ENCODE data around the gene EPN3.

EPN3 gene

DNA sequence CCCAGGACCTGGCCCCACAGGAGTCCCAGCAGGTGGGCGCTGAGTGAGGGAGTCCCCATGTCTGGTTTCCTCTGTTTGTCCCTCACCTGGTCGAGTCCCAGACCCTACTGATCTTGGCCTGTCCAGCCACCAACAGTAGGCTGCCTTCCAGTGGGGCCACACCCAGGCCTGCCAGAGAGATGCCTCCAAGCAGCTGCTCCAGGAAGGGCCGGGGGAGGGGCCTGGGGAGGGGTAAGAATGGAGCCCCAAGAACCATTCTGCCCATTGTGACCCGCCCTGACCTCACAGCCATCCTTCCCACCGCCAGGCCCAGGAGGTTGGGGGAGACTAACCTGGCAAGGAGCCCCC lies 15.2 kb downstream of the EPN3 start:
- peak overlapping the region; percentile 55 for H3K4me3 ChIP-seq (ENCODE audit: low read depth, low read length)
- in situ Hi-C loops (cut with HindIII; ENCODE audit: low sequenced_read_pairs): no loop called here
- no peak for DNase-seq (ENCODE audit: low read depth, low spot score)
- TF ChIP-seq, protein P1, sequence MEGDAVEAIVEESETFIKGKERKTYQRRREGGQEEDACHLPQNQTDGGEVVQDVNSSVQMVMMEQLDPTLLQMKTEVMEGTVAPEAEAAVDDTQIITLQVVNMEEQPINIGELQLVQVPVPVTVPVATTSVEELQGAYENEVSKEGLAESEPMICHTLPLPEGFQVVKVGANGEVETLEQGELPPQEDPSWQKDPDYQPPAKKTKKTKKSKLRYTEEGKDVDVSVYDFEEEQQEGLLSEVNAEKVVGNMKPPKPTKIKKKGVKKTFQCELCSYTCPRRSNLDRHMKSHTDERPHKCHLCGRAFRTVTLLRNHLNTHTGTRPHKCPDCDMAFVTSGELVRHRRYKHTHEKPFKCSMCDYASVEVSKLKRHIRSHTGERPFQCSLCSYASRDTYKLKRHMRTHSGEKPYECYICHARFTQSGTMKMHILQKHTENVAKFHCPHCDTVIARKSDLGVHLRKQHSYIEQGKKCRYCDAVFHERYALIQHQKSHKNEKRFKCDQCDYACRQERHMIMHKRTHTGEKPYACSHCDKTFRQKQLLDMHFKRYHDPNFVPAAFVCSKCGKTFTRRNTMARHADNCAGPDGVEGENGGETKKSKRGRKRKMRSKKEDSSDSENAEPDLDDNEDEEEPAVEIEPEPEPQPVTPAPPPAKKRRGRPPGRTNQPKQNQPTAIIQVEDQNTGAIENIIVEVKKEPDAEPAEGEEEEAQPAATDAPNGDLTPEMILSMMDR (IDR thresholded peaks at IDR 0.05; ENCODE audit: low read depth, low read length): no peak

GRCh38 chr17:50548831-50549230 lies 16.3 kb downstream of the EPN3 start:
- TF ChIP-seq, protein P1 (IDR thresholded peaks at IDR 0.05; ENCODE audit: low read depth, low read length): no peak
- no peak overlapping the region for H3K4me3 ChIP-seq (ENCODE audit: low read depth, low read length)
- in situ Hi-C loops (cut with HindIII; ENCODE audit: low sequenced_read_pairs): no loop called here
- no peak for DNase-seq (ENCODE audit: low read depth, low spot score)

DNA sequence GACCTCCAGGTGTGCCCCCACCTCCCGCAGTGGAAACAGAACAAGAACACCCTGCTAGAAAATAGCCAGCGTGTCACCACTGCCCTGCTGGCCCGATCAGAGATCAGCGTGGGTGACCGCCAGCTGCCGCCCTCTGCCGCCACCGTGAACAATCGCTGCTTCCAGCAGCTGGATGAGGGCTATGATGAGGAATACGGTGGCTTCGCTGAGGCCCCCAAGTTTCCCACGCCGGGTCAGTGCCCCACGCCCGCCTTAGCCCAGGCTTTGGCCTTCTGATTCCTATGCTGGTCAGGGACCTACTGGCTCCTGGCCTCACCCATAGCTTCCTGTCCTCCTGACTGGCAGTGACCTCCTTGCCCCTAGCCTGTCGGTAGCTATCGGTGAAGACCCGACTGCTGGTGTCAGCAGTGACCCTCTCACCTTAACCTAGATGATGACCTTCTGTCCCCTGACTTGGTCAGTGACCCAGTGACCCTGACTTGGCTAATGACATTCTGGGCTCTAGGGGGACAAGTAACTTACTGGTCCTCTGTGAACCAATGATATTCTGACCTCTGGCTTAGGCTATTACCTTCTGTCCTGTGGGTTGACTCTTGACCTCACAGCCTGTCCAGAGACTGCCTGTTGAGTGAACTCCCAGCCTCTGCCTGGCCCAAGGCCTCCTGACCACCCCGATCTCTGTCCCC lies 16.9 kb downstream of the EPN3 start:
- no peak overlapping the region for H3K4me3 ChIP-seq (ENCODE audit: low read depth, low read length)
- in situ Hi-C loops (cut with HindIII; ENCODE audit: low sequenced_read_pairs): no loop called here
- TF ChIP-seq, protein P1 (IDR thresholded peaks at IDR 0.05; ENCODE audit: low read depth, low read length): no peak
- DNase-seq (ENCODE audit: low read depth, low spot score): no peak

DNA sequence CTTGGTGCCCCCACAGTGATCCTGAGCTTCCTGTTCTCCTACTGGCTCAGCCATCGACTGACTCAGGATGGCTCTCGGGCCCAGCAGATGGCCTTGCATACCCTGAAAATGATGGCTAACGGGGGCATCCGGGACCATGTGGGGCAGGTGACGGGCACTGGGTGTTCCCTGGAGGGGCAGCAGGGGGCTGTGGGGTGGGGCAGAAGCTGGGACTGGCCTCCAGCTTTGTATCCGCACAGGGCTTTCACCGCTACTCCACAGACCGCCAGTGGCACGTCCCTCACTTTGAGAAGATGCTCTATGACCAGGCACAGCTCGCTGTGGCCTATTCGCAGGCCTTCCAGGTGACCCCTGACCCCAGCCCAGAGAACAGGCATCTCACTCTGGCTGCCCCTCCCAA lies 17.4 kb downstream of the EPN3 start:
- no peak overlapping the region for H3K4me3 ChIP-seq (ENCODE audit: low read depth, low read length)
- TF ChIP-seq, protein P1 (IDR thresholded peaks at IDR 0.05; ENCODE audit: low read depth, low read length): no peak
- in situ Hi-C loops (cut with HindIII; ENCODE audit: low sequenced_read_pairs): no loop called here
- no peak for DNase-seq (ENCODE audit: low read depth, low spot score)

GRCh38 chr17:50550661-50551432 lies 18.3 kb downstream of the EPN3 start:
- TF ChIP-seq, protein P1 (IDR thresholded peaks at IDR 0.05; ENCODE audit: low read depth, low read length): peak; percentile 89
- DNase-seq (ENCODE audit: low read depth, low spot score): peak; percentile 81
- H3K4me3 ChIP-seq (ENCODE audit: low read depth, low read length): no peak overlapping the region
- in situ Hi-C loops (cut with HindIII; ENCODE audit: low sequenced_read_pairs): no loop called here

GRCh38 chr17:50551433-50551815 lies 18.9 kb downstream of the EPN3 start:
- TF ChIP-seq, protein P1 (IDR thresholded peaks at IDR 0.05; ENCODE audit: low read depth, low read length): no peak
- no peak overlapping the region for H3K4me3 ChIP-seq (ENCODE audit: low read depth, low read length)
- in situ Hi-C loops (cut with HindIII; ENCODE audit: low sequenced_read_pairs): no loop called here
- DNase-seq (ENCODE audit: low read depth, low spot score): no peak

Measured in astrocyte of the spinal cord (primary cell).